GM18505 (cell line): ENCODE results near the gene EEF1G.
"Not testable (repeated sequence)": the region's sequence is repeated elsewhere in the genome, so short reads cannot be mapped to it uniquely, and the experiment has no call there.

Source experiments
- ATAC-seq: cut with Tn5 transposase; IDR thresholded peaks from one replicate; pipeline ENCODE4 v1.9.1; 2021; ENCODE audit not compliant: unreplicated experiment
- POLR2A ChIP-seq: IDR thresholded peaks from 4 replicates; pipeline ENCODE4 v1.6.1; 2011; ENCODE audit warnings: borderline replicate concordance; ENCODE audit not compliant: insufficient read depth, insufficient read length; ENCODE audit errors: extremely low read depth

EEF1G gene

DNA sequence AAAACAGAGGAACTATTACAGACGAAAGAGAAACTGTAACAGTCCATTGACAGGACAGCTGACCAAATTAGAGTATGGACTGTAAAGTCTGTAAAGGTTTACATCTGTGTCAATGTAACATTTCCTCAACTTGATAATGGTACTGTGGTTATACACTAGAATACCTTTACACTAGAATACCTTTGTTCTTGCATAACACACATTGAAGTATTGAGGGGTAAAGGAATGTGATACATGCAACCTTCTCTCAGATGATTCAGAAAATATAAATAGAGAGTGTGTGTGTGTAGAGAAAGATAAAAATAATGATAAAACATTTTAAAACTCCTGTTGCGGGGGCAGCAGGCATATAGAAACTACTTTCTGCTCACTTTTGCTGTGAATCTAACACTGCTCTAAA lies 5.6 kb upstream of the EEF1G start:
- no peak for TF ChIP-seq POLR2A
- ATAC-seq = no peak

DNA sequence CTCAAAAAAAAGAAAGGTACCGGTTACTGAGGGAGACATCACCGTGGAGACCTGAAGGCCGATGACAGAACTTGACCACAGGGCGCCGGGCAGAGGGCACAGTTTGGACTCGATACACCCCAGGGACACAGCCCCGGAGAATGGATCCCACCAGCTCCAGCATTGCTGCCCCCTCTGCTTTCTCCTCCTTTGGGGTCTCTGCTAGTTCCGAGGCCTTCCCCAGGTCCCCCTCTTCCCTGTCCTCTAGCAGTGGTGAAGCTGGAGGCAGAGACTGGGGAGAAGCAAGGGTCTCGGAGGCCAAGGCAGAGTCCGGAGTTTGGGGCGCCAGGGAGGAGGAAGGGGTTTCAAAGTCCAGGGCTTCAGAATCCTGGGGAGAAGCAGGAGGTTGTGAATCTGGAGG lies 4.8 kb upstream of the EEF1G start:
- no peak for ATAC-seq
- no peak for TF ChIP-seq POLR2A

- no peak for ATAC-seq
- TF ChIP-seq POLR2A = no peak
Measured at GRCh38 chr11:62577046-62577714, 3.5 kb upstream of the EEF1G start.

- TF ChIP-seq POLR2A = no peak
Measured at GRCh38 chr11:62575837-62576236, 2.1 kb upstream of the EEF1G start.

GRCh38 chr11:62575156-62575555 lies 1.5 kb upstream of the EEF1G start:
- ATAC-seq = no peak
- TF ChIP-seq POLR2A = no peak

More at GRCh38 chr11:62575837-62576236, 2.1 kb upstream of the EEF1G start:
- ATAC-seq = no peak

- no peak for TF ChIP-seq POLR2A
- no peak for ATAC-seq
Measured at GRCh38 chr11:62574363-62575071, 826 bp upstream of the EEF1G start.

- ATAC-seq = no peak
- no peak for TF ChIP-seq POLR2A
Measured at GRCh38 chr11:62573006-62573591, 592 bp downstream of the EEF1G start.

DNA sequence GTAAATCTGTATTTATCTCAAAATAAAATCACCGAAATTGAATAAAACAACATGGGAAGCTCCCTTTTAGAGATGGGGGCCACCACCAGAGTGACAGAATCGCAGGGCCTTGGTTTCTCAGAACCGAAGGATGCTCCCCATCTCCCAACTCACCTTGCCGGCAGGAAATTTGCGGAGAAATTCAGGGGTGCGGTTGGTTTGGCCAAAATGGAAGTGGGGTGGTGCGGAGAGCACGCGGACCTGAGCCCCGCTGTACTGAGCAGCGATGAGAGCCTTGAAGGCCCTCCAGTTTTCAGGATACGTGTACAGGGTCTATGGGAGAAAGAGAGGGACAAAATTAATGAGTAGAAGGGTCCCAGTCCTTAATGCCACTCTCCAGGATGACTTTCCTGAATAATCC lies 1.3 kb downstream of the EEF1G start:
- TF ChIP-seq POLR2A = no peak
- ATAC-seq = no peak

DNA sequence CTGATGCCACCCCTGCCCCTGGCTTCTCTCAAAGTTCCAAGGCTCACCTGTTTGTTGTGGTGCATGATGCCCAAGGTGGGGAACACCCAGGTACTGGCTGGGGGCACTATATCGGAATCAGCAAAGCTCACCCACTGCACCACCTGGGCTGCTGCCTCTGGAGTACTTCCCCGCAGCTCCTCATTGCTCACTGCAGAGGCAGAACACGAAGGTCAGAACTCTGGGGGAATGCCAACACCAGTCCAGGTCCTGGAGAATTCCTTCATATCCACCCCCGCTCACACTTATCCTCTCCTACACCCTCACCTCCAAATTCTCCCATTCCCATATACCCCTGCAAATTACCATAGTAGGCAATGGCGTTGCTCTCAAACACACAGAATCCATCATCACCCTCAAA lies 2.2 kb downstream of the EEF1G start:
- not testable (repeated sequence) for ATAC-seq

DNA sequence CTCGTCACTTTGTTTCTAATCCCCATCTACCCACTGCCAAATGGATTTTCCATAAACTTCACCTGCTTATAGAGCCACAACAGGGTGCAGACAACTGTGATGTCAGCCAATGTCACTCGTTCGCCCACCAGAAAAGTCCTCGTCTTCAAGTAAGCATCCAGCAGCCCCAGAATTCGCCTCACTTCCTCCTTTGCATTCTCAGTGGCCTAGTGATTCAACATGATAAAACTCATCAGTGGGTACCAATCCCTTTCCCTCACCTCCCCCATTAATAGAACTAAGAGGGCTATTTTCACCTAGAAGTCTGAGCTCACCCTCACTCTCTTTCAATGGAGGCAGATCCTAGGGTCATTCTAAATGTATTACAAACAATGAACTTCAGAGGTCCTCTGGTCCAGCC lies 2.8 kb downstream of the EEF1G start:
- not testable (repeated sequence) for ATAC-seq

- ATAC-seq = no peak
- TF ChIP-seq POLR2A = no peak
Measured at GRCh38 chr11:62569611-62570010, 4.1 kb downstream of the EEF1G start.

DNA sequence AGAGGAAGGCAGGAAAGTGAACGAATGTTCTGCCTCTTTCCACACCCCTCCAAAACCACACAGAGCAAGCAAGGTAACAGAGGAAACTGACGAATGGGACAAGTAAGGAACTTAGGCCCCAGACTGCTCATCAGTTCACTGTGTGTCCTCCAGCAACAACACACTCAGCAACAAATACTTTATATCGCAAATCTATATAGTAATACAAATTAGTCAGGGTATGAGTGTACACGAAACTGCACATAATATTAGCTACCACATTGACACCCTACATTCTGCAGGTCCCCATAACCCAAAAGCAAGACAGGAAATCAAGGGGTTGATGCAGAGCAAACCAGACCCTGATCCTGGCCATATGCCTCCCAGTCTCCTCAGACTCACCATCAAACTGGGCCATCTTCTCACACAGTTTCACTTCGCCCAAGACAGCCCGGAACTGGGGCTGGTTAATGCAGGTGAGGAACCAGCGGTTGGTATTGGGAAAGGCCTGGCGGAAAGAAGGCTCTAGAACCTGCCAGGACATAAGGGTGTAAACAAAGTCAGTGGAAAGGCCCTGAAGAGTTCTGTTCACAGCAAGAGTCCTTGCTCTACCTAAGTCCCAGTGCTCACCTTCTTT lies 6.6 kb downstream of the EEF1G start:
- no peak for TF ChIP-seq POLR2A
- ATAC-seq = no peak

DNA sequence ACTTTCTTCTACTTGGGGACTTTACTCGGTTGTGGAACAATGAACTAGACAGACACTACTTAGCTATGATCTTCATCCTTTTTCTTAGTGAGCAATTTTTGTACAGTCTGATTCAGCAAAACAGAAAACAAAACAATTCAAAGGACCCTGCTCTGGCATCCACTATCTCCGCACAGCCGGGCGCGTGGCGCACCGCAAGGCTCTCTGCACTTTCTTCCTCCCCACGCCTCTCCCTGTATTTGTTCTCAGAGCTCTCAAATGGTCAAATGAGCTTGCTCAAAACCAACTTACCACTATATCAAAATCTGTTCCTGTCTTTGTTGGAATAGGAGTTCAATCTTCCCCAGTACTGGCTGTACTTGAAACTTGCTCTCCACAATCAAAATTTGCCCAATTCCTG lies 7.4 kb downstream of the EEF1G start:
- no peak for TF ChIP-seq POLR2A
- ATAC-seq = no peak
